Measurements from ENCODE around the gene KLHL22. TPM values are rescaled to one million over a fixed set of nuclear protein-coding genes. Genes with fewer than 3 reads are reported as not detected.

KLHL22 gene
- total and polyA plus RNA-seq, 2 donors (not counting 3 experiments of a cell fraction or from before 2014, with no cell fraction given): 24.2 to 33.6 TPM

DNA sequence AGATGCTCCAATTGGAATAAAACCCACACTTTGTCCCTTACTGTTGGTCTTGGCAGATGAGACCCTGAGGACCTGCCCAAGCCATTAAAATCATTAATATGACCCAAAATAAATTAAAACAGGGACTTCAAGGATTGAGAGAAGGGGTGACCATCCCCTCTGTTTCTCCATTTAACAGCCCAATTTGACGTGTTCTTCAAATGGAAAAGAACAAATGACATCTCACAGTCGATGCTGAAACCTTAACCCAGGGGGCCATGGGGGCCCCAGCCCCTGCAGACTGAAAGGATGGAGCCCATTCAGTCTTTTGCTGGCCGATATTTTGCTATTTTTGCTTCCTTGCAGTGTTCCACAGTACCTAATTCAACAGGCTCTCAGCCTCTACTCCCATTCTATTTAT, 81.1 kb downstream of the KLHL22 start:
- BruUV-seq (replicated peaks): no TSS peak
- peaks cover 5% of the 10 kb centered on the region in 2 experiments for H3K27me3 ChIP-seq (ENCODE audit: control insufficient read depth in 2 of 2, insufficient read depth in 2 of 2, low read length in 2 of 2)
- H3K4me3 ChIP-seq (replicated peaks in 1 of 3; ENCODE audit: insufficient read depth in 1 of 3, low read depth in 1 of 3, low read length in 3 of 3): no peak overlapping the region
- no peak overlapping the region for H3K27ac ChIP-seq (ENCODE audit: insufficient read depth, low read depth, low read length)
- ChIA-PET POLR2A (no interaction called here), CTCF (no interaction called here)
- H3K4me2 ChIP-seq (ENCODE audit: insufficient read depth, low read length): no peak overlapping the region
- no peaks in the 10 kb centered on the region for H3K4me1 ChIP-seq (ENCODE audit: control insufficient read depth, extremely low read depth, insufficient read depth, low read length)
- no peaks in the 10 kb centered on the region for H3K36me3 ChIP-seq (ENCODE audit: control insufficient read depth in 2 of 2, extremely low read depth in 1 of 2, insufficient read depth in 2 of 2, low read length in 2 of 2)
- no peak for FAIRE-seq
- H4K20me1 ChIP-seq (replicated peaks; ENCODE audit: control insufficient read depth, extremely low read depth, insufficient read depth, low read length): no peaks in the 10 kb centered on the region
- H3K9me3 ChIP-seq (replicated peaks; ENCODE audit: control insufficient read depth, insufficient read depth, low read length): no peaks in the 10 kb centered on the region
- DNase-seq (ENCODE audit: low read depth, low spot score): no peak
- no peaks in the 10 kb centered on the region for H3K9me1 ChIP-seq (replicated peaks; ENCODE audit: control insufficient read depth, extremely low read depth, insufficient read depth, low read length)
- H3K9ac ChIP-seq (replicated peaks; ENCODE audit: extremely low read depth, insufficient read depth, low read length): no peak overlapping the region
- no peaks in the 10 kb centered on the region for H3K79me2 ChIP-seq (ENCODE audit: control insufficient read depth, insufficient read depth, low read length)
- no peak overlapping the region for H2AFZ ChIP-seq (ENCODE audit: low read depth, low read length)
- no peak for TF ChIP-seq JUN (IDR thresholded peaks at IDR 0.05; ENCODE audit: borderline replicate concordance, insufficient read depth, insufficient read length, low read depth)
- dilution Hi-C loops (cut with MboI; ENCODE audit: extremely low pct_ligation_motif_present, low sequenced_read_pairs) (no loop called here), intact Hi-C loops (cut with micrococcal nuclease) (no loop called here)

DNA sequence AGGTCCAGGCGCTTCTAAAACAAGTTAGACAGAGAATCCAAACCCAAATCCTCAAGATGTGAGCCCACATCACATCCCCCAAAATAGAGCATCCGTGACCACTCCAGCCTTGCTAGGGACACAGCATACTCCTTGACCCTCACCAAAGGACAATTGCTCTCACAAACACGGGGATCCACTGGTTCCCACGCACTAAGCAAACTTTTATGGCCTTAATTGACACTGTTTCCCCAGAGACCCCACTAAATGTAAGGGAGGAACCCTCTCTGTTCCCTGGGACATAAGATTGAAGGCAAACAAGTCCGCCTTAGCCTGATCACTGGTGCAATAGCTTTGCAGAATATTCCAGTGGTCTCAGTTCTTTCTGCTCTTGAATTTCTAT, 81.5 kb downstream of the KLHL22 start:
- dilution Hi-C loops (cut with MboI; ENCODE audit: extremely low pct_ligation_motif_present, low sequenced_read_pairs): no loop called here
- peaks cover 5% of the 10 kb centered on the region in 2 experiments for H3K27me3 ChIP-seq (ENCODE audit: control insufficient read depth in 2 of 2, insufficient read depth in 2 of 2, low read length in 2 of 2)
- FAIRE-seq (no peak), DNase-seq (ENCODE audit: low read depth, low spot score) (no peak)
- intact Hi-C loops (cut with micrococcal nuclease): no loop called here
- TF ChIP-seq POLR2AphosphoS5 (IDR thresholded peaks at IDR 0.05; ENCODE audit: insufficient read depth, low read depth, low read length): no peak
- TF ChIP-seq, protein P1, sequence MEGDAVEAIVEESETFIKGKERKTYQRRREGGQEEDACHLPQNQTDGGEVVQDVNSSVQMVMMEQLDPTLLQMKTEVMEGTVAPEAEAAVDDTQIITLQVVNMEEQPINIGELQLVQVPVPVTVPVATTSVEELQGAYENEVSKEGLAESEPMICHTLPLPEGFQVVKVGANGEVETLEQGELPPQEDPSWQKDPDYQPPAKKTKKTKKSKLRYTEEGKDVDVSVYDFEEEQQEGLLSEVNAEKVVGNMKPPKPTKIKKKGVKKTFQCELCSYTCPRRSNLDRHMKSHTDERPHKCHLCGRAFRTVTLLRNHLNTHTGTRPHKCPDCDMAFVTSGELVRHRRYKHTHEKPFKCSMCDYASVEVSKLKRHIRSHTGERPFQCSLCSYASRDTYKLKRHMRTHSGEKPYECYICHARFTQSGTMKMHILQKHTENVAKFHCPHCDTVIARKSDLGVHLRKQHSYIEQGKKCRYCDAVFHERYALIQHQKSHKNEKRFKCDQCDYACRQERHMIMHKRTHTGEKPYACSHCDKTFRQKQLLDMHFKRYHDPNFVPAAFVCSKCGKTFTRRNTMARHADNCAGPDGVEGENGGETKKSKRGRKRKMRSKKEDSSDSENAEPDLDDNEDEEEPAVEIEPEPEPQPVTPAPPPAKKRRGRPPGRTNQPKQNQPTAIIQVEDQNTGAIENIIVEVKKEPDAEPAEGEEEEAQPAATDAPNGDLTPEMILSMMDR (IDR thresholded peaks at IDR 0.05; ENCODE audit: extremely low read depth in 1 of 2, insufficient read depth in 1 of 2, low read depth in 1 of 2, low read length in 2 of 2): no peak
- TF ChIP-seq FOS (IDR thresholded peaks at IDR 0.05; ENCODE audit: borderline replicate concordance, insufficient read depth, low read length): no peak
- no peak for TF ChIP-seq MYC (IDR thresholded peaks at IDR 0.05; ENCODE audit: low read depth, low read length)
- TF ChIP-seq, protein P2, sequence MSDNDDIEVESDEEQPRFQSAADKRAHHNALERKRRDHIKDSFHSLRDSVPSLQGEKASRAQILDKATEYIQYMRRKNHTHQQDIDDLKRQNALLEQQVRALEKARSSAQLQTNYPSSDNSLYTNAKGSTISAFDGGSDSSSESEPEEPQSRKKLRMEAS (IDR thresholded peaks at IDR 0.05; ENCODE audit: insufficient read depth, insufficient read length): no peak
- TF ChIP-seq EZH2 (IDR thresholded peaks at IDR 0.05; ENCODE audit: borderline replicate concordance, low read depth, low read length, severe bottlenecking): no peak
- no peak for TF ChIP-seq POLR2A (IDR thresholded peaks at IDR 0.05; ENCODE audit: low read depth, low read length)
- TF ChIP-seq JUN (IDR thresholded peaks at IDR 0.05; ENCODE audit: borderline replicate concordance, insufficient read depth, insufficient read length, low read depth): no peak
- no peak for TF ChIP-seq GATA2 (IDR thresholded peaks at IDR 0.05; ENCODE audit: insufficient read depth, insufficient read length, low read depth, low read length)
- ChIA-PET CTCF (no interaction called here), POLR2A (no interaction called here)
- H3K9ac ChIP-seq (replicated peaks; ENCODE audit: extremely low read depth, insufficient read depth, low read length): no peak overlapping the region
- no peak overlapping the region for H3K27ac ChIP-seq (ENCODE audit: insufficient read depth, low read depth, low read length)
- H3K4me2 ChIP-seq (ENCODE audit: insufficient read depth, low read length): no peak overlapping the region
- no peaks in the 10 kb centered on the region for H3K9me3 ChIP-seq (replicated peaks; ENCODE audit: control insufficient read depth, insufficient read depth, low read length)
- H3K4me1 ChIP-seq (ENCODE audit: control insufficient read depth, extremely low read depth, insufficient read depth, low read length): no peaks in the 10 kb centered on the region
- H3K9me1 ChIP-seq (replicated peaks; ENCODE audit: control insufficient read depth, extremely low read depth, insufficient read depth, low read length): no peaks in the 10 kb centered on the region
- H2AFZ ChIP-seq (ENCODE audit: low read depth, low read length): no peak overlapping the region
- no peaks in the 10 kb centered on the region for H3K36me3 ChIP-seq (ENCODE audit: control insufficient read depth in 2 of 2, extremely low read depth in 1 of 2, insufficient read depth in 2 of 2, low read length in 2 of 2)
- no peaks in the 10 kb centered on the region for H4K20me1 ChIP-seq (replicated peaks; ENCODE audit: control insufficient read depth, extremely low read depth, insufficient read depth, low read length)
- no peaks in the 10 kb centered on the region for H3K79me2 ChIP-seq (ENCODE audit: control insufficient read depth, insufficient read depth, low read length)
- H3K4me3 ChIP-seq (replicated peaks in 1 of 3; ENCODE audit: insufficient read depth in 1 of 3, low read depth in 1 of 3, low read length in 3 of 3): no peak overlapping the region
- no TSS peak for BruUV-seq (replicated peaks)

Data from endothelial cell of umbilical vein (primary cell).